ENCODE data around the gene NKAIN2.

The NKAIN2 gene

GRCh38 chr6:124769811-124770544 is 966.3 kb downstream of the NKAIN2 start:
- DNase-seq (ENCODE audit: low read depth): no peak

DNA sequence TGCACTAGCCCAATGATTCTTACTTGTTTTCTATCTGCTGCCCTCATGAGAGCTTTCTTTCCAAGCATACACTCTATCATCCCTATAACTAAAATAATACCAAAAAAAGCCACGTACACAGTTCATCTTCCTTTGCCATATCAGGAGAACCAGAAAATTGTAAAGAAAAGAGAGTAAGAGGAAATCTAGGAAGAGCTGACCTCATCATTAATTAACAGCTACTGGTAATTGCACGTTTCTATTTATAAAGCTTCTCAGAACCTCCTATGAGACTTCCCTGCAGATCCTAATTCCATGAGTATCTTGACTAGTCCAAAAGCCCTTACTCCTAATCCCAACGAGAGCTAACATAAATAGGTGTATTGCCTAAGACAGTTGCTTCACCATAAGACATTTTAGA is 967.1 kb downstream of the NKAIN2 start:
- no peak for DNase-seq (ENCODE audit: low read depth)

DNA sequence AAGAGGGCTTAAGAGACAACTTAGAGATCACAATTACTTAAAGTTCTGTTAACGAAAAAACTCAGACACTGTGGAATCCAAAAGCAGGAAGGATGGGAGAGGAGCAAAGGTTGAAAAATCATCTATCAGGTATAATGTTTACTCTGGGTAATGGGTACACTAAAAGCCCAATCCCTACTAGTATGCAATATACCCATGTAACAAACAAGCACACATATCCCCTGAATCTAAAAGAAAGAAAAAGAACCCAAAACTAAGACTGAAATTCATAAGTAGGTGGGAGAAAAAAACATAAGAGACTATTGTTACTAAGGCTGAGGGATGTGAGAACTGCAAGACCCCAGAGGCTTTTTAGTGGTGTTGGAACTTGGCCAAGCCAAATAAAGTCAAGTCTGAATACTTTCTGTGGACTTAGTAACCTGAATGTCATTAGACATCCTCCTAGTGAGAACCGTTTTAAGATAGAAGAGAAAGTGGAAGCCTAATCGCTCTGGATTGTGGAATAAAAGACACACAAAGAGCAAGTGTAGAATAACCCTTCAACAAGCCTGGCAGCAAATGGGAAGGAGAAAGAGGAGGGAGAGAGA is 969.2 kb downstream of the NKAIN2 start:
- DNase-seq (ENCODE audit: low read depth): no peak

- no peak for DNase-seq (ENCODE audit: low read depth)
These were observed 971.5 kb downstream of the NKAIN2 start for GRCh38 chr6:124775121-124775520.

DNA sequence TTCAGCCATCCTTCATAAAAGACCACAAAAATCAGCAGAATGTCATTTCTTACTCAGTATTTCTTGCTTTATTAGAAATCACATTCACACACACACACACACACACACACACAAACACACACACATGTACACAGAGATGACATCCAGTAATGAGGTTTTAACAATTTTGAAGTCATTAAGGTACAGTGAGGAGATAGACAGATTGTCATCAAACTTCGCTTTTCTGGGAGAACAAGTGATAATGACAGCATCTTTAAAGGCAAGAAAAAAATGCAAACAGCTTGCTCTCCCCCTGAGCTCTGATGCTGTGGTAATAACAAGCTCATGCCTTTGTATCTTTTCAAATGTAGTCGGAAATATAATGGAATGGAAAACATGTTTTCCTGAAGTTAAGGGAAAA is 974.2 kb downstream of the NKAIN2 start:
- no peak for DNase-seq (ENCODE audit: low read depth)

DNA sequence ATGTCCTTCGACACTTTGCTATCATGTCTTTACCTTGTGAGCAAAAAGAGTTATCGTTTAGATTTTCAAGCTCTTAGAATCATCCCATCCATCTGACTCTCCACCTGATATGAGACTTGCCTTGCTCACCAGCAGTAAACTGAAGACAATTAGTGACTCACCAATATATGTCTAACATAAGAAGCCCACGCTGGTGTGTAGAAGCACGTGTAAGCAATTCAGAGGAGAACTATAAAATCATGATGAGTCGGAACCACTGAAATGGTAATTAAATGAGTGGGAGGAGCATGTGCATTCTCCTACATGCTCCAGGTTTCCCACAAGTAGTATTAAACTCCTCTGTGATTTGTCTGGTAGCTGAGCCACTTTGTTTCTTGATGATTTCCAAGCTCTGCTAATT is 977.0 kb downstream of the NKAIN2 start:
- DNase-seq (ENCODE audit: low read depth): no peak

DNA sequence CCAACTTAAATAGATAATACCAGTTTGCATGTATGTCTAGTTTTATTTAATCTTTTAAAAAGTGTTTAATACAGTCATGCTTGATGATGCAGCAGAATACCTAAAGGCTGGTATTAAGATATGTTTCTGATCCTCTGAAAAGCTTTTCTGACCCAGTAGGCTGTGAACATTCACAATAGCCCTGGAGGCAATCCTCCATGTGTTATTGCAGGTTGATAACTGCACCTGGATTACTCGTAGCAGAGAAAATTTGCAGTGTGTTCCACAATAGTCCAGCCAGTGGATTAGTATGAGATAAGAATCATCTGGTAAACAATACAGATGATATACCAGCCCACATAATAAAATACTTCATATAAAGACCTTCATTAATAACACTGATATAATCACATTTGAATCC is 979.7 kb downstream of the NKAIN2 start:
- no peak for DNase-seq (ENCODE audit: low read depth)

- DNase-seq (ENCODE audit: low read depth): no peak
These were observed 987.5 kb downstream of the NKAIN2 start for GRCh38 chr6:124791156-124791555.

DNA sequence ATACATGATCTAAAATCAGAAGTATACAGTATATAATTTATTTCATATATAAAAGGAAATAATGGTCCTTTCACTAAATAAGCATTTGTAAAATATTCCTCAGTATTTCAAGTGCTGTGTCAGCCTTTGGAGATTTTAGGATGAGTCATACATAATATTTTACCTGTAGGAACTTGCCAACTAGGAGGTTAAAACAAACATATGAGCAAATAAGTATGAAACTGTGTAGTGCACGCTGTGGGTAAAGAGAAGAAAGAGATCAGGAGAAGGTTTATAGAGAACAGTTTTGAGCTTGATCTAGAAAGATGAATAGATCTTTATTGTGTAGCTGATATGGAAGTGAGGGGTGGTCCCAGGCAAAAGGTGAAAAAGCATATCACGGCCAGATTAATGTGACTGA is 988.7 kb downstream of the NKAIN2 start:
- no peak for DNase-seq (ENCODE audit: low read depth)

DNA sequence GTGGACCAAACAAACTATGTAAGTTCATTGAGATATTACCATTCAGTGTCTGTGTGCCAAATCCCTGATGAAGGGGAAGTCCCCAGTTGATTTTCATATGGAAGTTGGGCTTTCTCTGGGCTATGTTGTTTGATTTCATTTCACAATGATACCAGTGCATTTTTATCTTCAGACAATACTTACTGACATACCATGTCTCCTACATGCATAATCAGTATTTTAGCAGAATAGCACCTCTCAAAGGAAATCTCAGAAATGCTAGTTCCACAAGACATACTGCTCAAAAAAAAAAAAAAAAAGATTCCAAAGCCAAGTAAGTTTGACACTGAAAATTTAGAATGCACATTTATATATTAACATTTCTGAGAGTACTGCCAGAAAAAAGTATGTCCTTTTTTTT is 989.7 kb downstream of the NKAIN2 start:
- DNase-seq (ENCODE audit: low read depth): no peak

DNA sequence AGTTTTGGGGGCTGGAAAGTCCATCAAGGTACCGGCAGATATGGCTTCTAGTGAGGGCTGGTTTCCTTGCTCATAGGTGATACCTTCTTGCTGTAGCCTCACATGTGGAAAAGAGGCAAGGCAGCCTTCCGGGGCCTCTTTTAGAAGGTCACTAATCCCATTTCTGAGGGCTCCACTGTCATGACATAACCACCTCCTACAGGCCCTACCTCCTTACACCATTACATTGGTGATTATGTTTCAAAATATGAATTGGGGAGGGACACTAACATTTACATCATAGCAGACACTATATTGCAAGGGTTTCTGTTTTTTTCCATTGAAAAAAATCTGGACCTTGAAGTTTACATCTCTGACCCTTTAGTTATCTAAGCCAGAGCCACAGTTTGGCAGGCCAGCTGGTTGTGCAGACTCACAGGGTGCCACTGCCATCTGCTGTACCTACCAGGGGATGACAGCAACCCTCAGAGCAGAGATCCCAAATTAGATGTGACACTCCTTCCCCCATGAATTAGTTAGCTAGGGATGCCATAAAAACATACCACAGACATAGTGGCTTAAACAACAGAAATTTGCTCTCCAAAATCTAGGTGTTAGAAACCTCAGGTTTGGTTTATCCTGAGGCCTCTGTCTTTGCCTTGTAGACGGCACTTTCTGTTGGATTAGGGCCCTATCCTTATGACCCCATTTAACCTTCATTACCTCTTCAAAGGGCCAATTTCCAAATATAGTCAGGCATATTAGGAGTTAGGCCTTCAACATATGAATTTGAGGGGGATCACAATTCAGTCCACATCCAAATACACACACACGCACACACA is 992.2 kb downstream of the NKAIN2 start:
- no peak for DNase-seq (ENCODE audit: low read depth)

- DNase-seq (ENCODE audit: low read depth): no peak
These were observed 992.9 kb downstream of the NKAIN2 start for GRCh38 chr6:124796464-124796970.

- DNase-seq (ENCODE audit: low read depth): no peak
These were observed 993.6 kb downstream of the NKAIN2 start for GRCh38 chr6:124797224-124797623.

DNA sequence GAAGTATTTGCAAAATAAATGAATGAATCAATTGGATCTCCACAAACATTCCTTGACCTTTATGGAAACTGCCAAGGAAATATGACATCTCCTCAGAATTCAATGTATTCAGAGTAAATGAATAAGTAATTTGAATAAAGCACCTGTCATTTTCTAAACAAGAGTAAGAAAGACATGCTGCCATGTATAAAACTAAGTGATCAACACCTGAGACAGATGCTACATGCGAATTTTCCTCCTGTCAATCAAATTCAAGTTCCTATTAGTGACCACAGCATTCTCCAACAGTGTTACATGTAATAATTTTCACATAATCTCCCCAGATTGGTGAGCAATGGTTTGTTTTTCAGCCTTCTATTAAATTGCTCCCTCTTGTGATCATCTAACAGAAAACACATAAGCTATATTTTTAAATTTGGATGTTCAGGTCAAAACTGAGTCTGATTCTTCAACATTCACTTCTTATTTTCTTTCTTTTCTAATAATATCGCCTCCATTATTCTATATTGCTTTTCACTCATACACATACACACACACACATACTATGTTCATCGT is 995.4 kb downstream of the NKAIN2 start:
- DNase-seq (ENCODE audit: low read depth): no peak

DNA sequence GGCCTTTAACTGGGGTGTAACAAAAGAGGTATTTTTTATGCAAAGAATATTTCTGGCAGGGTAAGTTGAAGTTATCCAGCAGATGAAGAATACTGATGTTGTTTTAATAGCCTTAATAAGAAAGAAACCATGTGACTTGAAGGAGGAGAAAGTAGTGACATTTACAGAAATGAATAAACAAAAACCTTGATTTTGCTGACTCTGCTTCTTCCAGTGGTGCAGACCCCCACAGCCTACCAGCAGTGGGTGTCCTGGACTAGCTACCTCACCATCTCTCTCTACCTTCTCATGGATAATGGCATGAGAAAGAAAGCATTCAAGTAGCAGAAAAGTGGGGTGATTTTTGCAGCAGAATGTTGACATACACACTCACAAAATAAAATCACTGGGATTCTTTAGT is 996.0 kb downstream of the NKAIN2 start:
- DNase-seq (ENCODE audit: low read depth): no peak

DNA sequence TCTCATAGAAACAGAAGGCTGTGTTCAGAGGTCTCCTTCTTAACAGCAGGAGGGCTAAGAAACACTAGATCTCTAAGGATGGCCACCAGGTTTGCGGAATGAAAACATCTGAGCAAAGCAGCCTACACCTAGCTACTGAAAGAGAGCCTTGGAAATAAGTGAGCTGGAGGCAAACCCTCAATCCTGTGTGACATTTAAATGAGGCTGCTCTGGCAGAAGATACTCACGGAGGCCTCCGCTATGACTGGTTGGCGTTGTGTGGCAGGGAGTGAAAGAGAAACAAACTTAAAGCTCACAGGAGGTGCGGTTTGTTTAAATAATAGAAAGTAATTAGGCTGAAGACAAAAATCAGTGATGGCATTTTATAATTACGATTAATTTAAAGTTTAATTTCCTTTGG is 996.6 kb downstream of the NKAIN2 start:
- no peak for DNase-seq (ENCODE audit: low read depth)

- no peak for DNase-seq (ENCODE audit: low read depth)
These were observed 1008.4 kb downstream of the NKAIN2 start for GRCh38 chr6:124812067-124812466.

DNA sequence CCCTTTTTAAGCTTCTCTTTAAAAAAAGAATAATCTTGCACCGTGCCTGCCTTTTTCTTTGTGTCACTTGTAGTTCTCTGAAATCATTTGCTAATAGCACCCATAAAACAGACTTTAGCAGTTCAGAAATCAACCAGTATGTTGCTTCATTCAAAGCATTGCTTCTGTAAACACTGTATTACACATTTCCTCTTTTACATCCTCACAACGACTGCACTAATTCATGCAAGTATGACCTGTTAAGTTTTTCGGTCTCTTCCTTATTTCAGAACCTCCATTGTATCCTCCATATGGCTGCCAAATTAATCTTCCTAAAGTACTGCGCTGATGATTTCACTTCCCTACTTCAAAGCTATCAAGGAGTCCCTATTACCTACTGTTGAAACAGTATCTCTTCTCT is 1015.7 kb downstream of the NKAIN2 start:
- DNase-seq (ENCODE audit: low read depth): no peak

GRCh38 chr6:124822204-124822613 is 1018.5 kb downstream of the NKAIN2 start:
- DNase-seq (ENCODE audit: low read depth): no peak

- DNase-seq (ENCODE audit: low read depth): no peak
These were observed 1019.1 kb downstream of the NKAIN2 start for GRCh38 chr6:124822721-124823120.

- DNase-seq (ENCODE audit: low read depth): no peak
These were observed 1019.8 kb downstream of the NKAIN2 start for GRCh38 chr6:124823240-124824111.

- DNase-seq (ENCODE audit: low read depth): no peak
These were observed 1021.9 kb downstream of the NKAIN2 start for GRCh38 chr6:124825564-124825963.

Measured in stimulated activated CD8-positive, alpha-beta memory T cell treated with anti-CD3 and anti-CD28 coated beads, Interleukin-4, amount 100 ng/mL, for 24 hours (primary cell).